HFF-Myc (cell line): ENCODE data around the gene PPM1K.
A peak's percentile ranks its signal among the peaks of the same experiment; 100 is the strongest.

Source experiments
- DNase-seq: peaks from one replicate; pipeline ENCODE4 v3.0.0-alpha.2; 2011; ENCODE audit warnings: low read depth; ENCODE audit errors: extremely low read depth
- H3K4me3 ChIP-seq: replicated peaks from 2 replicates; pipeline ENCODE4 v1.5.1; 2011; ENCODE audit warnings: low read depth, mild to moderate bottlenecking, control low read depth, low read length
- TF ChIP-seq, protein P1 (sequence below): IDR thresholded peaks from 2 replicates; pipeline ENCODE4 v1.5.1; 2012; ENCODE audit warnings: mild to moderate bottlenecking, low read depth, low read length, control low read depth; ENCODE audit errors: missing control alignments

PPM1K gene

GRCh38 chr4:88284439-88285234, at the start of gene PPM1K:
TSS of gene PPM1K (minus strand) at chr4:88284561. CDS start at chr4:88278583, 5,978 bp downstream.
- H3K4me3 ChIP-seq: peak within 1 kb of the TSS; percentile 71
- TF ChIP-seq, protein P1, sequence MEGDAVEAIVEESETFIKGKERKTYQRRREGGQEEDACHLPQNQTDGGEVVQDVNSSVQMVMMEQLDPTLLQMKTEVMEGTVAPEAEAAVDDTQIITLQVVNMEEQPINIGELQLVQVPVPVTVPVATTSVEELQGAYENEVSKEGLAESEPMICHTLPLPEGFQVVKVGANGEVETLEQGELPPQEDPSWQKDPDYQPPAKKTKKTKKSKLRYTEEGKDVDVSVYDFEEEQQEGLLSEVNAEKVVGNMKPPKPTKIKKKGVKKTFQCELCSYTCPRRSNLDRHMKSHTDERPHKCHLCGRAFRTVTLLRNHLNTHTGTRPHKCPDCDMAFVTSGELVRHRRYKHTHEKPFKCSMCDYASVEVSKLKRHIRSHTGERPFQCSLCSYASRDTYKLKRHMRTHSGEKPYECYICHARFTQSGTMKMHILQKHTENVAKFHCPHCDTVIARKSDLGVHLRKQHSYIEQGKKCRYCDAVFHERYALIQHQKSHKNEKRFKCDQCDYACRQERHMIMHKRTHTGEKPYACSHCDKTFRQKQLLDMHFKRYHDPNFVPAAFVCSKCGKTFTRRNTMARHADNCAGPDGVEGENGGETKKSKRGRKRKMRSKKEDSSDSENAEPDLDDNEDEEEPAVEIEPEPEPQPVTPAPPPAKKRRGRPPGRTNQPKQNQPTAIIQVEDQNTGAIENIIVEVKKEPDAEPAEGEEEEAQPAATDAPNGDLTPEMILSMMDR: no peak
- DNase-seq: peak; percentile 91

DNA sequence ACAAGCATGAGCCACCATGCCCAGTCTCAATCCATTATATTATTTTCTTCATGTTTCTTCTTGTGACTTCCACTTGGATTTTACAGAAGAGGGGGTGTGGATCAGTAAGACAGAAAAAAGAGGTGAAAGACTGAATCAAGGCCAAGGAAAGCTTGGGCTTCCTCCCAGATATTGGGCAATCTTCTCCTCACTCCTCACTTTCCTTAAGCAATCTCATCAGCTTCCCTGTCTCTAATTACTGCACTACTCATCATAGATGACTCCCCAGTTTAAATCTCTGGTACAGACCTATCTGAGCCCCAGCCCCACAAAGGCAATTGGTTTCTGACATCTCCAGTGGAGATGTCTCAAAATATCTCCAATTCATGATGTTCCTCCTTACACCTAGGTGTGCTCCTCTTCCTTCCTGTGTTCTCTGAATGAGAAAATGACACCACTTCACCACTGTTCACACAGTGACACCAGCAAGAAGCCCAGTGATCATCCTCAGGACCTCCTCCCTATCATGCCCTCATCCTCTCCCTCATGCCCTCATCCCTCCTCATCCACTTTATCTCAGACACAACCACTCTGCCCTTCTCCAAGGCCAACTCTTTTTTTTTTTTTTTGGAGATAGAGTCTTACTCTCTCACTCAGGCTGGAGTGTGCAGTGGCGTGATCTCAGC, 49.5 kb upstream of the PPM1K start:
- DNase-seq: no peak
- no peak overlapping the region for H3K4me3 ChIP-seq
- TF ChIP-seq, protein P1: no peak

- H3K4me3 ChIP-seq: no peak overlapping the region
- DNase-seq: no peak
- TF ChIP-seq, protein P1: no peak
Measured at GRCh38 chr4:88327665-88328064, 43.3 kb upstream of the PPM1K start.

- TF ChIP-seq, protein P1: no peak
- no peak for DNase-seq
- H3K4me3 ChIP-seq: no peak overlapping the region
Measured at GRCh38 chr4:88320780-88321373, 36.5 kb upstream of the PPM1K start.

GRCh38 chr4:88320224-88320779, 35.9 kb upstream of the PPM1K start:
- TF ChIP-seq, protein P1: no peak
- no peak for DNase-seq
- no peak overlapping the region for H3K4me3 ChIP-seq

DNA sequence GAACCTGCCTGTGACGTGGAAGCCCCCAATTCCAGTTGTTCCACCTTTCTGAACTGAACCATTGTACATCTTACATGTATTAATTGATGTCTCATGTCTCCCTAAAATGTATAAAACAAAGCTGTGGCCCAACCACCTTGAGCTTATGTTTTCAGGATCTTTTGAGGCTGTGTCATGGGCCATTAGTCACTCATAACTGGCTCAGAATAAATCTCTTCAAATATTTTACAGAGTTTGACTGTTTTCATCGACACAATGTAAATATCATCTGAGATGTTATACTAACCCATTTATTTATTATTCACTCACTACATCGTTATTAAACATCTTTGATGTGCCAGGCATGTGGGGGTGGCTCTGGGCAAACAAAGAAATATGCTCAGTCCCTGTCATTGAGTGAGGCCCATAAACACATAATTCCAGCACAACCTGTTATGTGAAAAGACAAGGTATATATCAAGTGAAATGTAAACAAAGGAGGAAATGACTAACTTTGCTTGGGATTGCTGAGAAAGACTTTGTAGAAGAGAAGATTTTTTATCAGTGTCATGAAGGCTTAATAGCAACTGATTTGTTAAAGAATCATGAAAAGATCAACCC, 34.5 kb upstream of the PPM1K start:
- TF ChIP-seq, protein P1: no peak
- H3K4me3 ChIP-seq: no peak overlapping the region
- no peak for DNase-seq
